Measurements from ENCODE around the gene PCGF1.

DNA sequence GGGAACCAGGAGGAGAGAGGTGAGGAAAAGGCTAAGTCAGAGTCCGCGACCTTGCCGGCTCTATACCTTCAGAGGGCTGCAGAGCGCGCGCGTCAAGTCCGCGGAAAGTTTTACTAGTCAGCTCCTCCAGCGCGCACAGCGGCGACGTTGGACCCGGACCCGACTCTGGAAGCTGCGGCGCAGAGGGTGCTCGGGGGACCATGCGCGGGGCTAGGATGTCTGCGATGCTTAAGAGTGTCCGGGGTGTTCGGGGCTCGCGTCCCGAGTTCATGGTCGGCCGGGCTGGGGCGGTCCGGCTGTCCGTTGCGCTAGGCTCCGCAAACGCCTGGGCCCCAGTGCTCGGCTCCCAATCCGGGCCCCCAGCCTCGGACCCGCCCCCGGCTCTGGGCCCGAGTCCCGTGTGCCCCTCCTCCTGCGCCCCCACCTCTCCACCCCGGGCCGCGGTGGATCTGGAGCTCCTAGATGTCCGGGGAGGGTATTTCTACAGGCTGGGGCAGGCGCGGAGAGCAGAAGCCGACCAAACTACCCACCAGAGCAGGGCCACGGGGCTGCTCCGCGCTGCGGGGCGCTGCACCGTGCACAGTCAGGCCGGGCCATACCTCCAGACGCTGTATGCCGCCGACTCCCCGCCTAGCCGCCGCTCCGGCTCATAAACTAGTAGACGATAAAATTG is 8.1 kb downstream of the PCGF1 start, which contains the start of gene LBX2:
- TF ChIP-seq, protein P1, sequence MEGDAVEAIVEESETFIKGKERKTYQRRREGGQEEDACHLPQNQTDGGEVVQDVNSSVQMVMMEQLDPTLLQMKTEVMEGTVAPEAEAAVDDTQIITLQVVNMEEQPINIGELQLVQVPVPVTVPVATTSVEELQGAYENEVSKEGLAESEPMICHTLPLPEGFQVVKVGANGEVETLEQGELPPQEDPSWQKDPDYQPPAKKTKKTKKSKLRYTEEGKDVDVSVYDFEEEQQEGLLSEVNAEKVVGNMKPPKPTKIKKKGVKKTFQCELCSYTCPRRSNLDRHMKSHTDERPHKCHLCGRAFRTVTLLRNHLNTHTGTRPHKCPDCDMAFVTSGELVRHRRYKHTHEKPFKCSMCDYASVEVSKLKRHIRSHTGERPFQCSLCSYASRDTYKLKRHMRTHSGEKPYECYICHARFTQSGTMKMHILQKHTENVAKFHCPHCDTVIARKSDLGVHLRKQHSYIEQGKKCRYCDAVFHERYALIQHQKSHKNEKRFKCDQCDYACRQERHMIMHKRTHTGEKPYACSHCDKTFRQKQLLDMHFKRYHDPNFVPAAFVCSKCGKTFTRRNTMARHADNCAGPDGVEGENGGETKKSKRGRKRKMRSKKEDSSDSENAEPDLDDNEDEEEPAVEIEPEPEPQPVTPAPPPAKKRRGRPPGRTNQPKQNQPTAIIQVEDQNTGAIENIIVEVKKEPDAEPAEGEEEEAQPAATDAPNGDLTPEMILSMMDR (conservative IDR thresholded peaks at IDR 0.05), result no peak
- no peak for TF ChIP-seq ZFX (IDR thresholded peaks at IDR 0.05)

All from C4-2B (cell line).